ENCODE results near the gene PBX4.

PBX4 gene

GRCh38 chr19:19647037-19647835 is 28.7 kb upstream of the PBX4 start:
- TF ChIP-seq CTCF (IDR thresholded peaks at IDR 0.05; ENCODE audit: low read depth, low read length), result no peak
- H3K4me3 ChIP-seq (ENCODE audit: low read depth, low read length), result no peak overlapping the region

GRCh38 chr19:19645233-19645870 is 26.9 kb upstream of the PBX4 start:
- no peak overlapping the region for H3K4me3 ChIP-seq (ENCODE audit: low read depth, low read length)
- TF ChIP-seq CTCF (IDR thresholded peaks at IDR 0.05; ENCODE audit: low read depth, low read length), result no peak

GRCh38 chr19:19644054-19644388 is 25.5 kb upstream of the PBX4 start:
- H3K4me3 ChIP-seq (ENCODE audit: low read depth, low read length), result peak overlapping the region; percentile 93
- TF ChIP-seq CTCF (IDR thresholded peaks at IDR 0.05; ENCODE audit: low read depth, low read length), result no peak; the same call in 1 of the 2 replicates

GRCh38 chr19:19643158-19644053 is 24.9 kb upstream of the PBX4 start, which contains the start of gene GMIP:
TSS of gene GMIP (minus strand) at chr19:19643657. CDS start at chr19:19643529, 128 bp downstream.
- H3K4me3 ChIP-seq (ENCODE audit: low read depth, low read length), result peak within 1 kb of the TSS; percentile 93
- TF ChIP-seq CTCF (IDR thresholded peaks at IDR 0.05; ENCODE audit: low read depth, low read length), result peak; percentile 80; the same call in 1 of the 2 replicates

- H3K4me3 ChIP-seq (ENCODE audit: low read depth, low read length), result peak overlapping the region; percentile 93
- no peak for TF ChIP-seq CTCF (IDR thresholded peaks at IDR 0.05; ENCODE audit: low read depth, low read length)
Observed at GRCh38 chr19:19642506-19643157, 24.1 kb upstream of the PBX4 start.

GRCh38 chr19:19637523-19638251 is 19.2 kb upstream of the PBX4 start:
- TF ChIP-seq CTCF (IDR thresholded peaks at IDR 0.05; ENCODE audit: low read depth, low read length), result no peak
- H3K4me3 ChIP-seq (ENCODE audit: low read depth, low read length), result no peak overlapping the region

Data from WI38 (cell line).